Retinal pigment epithelial cell (primary cell): ENCODE measurements around the gene PTTG1.

Source experiments
- DNase-seq: peaks from one replicate; pipeline ENCODE4 v3.0.0-alpha.2; 2010; ENCODE audit warnings: low read depth
- H3K4me3 ChIP-seq: 2 replicates; pipeline ENCODE4 v1.5.1; 2011; ENCODE audit warnings: mild to moderate bottlenecking, low read length, control low read depth, moderate library complexity
- CTCF ChIP-seq: conservative IDR thresholded peaks from 2 replicates; pipeline ENCODE4 v1.5.1; 2011; ENCODE audit warnings: low read depth, low read length, control low read depth, inconsistent platforms

PTTG1 gene

GRCh38 chr5:160466889-160467554, 45.4 kb downstream of the PTTG1 start:
- DNase-seq: no peak
- no peak for TF ChIP-seq CTCF
- H3K4me3 ChIP-seq: no peak overlapping the region

- DNase-seq: no peak
- no peak for TF ChIP-seq CTCF
- no peak overlapping the region for H3K4me3 ChIP-seq
Measured at GRCh38 chr5:160467555-160468362, 46.1 kb downstream of the PTTG1 start.

- TF ChIP-seq CTCF: no peak
- no peak overlapping the region for H3K4me3 ChIP-seq
- DNase-seq: no peak
Measured at GRCh38 chr5:160468363-160468975, 46.8 kb downstream of the PTTG1 start.

GRCh38 chr5:160469156-160470144, 47.8 kb downstream of the PTTG1 start:
- no peak for DNase-seq
- no peak overlapping the region for H3K4me3 ChIP-seq
- TF ChIP-seq CTCF: no peak

GRCh38 chr5:160470437-160471361, 49.0 kb downstream of the PTTG1 start:
- no peak for TF ChIP-seq CTCF
- H3K4me3 ChIP-seq: no peak overlapping the region
- DNase-seq: no peak

- TF ChIP-seq CTCF: no peak
- DNase-seq: no peak
- H3K4me3 ChIP-seq: no peak overlapping the region
Measured at GRCh38 chr5:160471761-160472160, 50.1 kb downstream of the PTTG1 start.
